Neuronal stem cell (in vitro differentiated cells): ENCODE measurements around the gene ARFRP1.
A peak's percentile ranks its signal among the peaks of the same experiment; 100 is the strongest.

Experiments used
- DNase-seq: peaks from one replicate; pipeline ENCODE4 v3.0.0-alpha.2; 2013; ENCODE audit warnings: low spot score
- H2AFZ ChIP-seq: one replicate; pipeline ENCODE4 v1.6.1; 2013; ENCODE audit warnings: mild to moderate bottlenecking, low read length, inconsistent platforms
- H2AK5ac ChIP-seq: 2 replicates; pipeline ENCODE4 v1.6.1; 2013; ENCODE audit warnings: low read depth, mild to moderate bottlenecking, inconsistent platforms, low read length, moderate library complexity, mixed read lengths
- H2BK120ac ChIP-seq: 2 replicates; pipeline ENCODE4 v1.6.1; 2013; ENCODE audit warnings: low read depth, mild to moderate bottlenecking, inconsistent platforms, low read length, moderate library complexity, mixed read lengths
- H2BK12ac ChIP-seq: one replicate; pipeline ENCODE4 v1.6.1; 2013; ENCODE audit warnings: low read length, inconsistent platforms
- H2BK15ac ChIP-seq: 2 replicates; pipeline ENCODE4 v1.6.1; 2013; ENCODE audit warnings: mild to moderate bottlenecking, low read length, inconsistent platforms, mixed read lengths
- H2BK5ac ChIP-seq: one replicate; pipeline ENCODE4 v1.6.1; 2013; ENCODE audit warnings: inconsistent platforms, mild to moderate bottlenecking, low read length, moderate library complexity
- H3K14ac ChIP-seq: one replicate; pipeline ENCODE4 v1.6.1; 2013; ENCODE audit warnings: low read length, inconsistent platforms
- H3K18ac ChIP-seq: 2 replicates; pipeline ENCODE4 v1.6.1; 2013; ENCODE audit warnings: low read length, inconsistent platforms
- H3K23ac ChIP-seq: 2 replicates; pipeline ENCODE4 v1.6.1; 2013; ENCODE audit warnings: low read depth, mild to moderate bottlenecking, mixed read lengths, low read length, inconsistent platforms; ENCODE audit not compliant: poor library complexity
- H3K27ac ChIP-seq: replicated peaks from 3 replicates; pipeline ENCODE4 v1.5.1; 2013; ENCODE audit warnings: low read length, inconsistent platforms
- H3K27me3 ChIP-seq, 3 experiments: 2 replicates each; pipeline ENCODE4 v1.6.1; 2013; ENCODE audit warnings: low read length in 3 of 3, mild to moderate bottlenecking in 2 of 3, inconsistent platforms in 1 of 3, low read depth in 1 of 3, mixed read lengths in 1 of 3, moderate library complexity in 1 of 3; ENCODE audit not compliant: control insufficient read depth in 3 of 3, insufficient read depth in 3 of 3
- H3K36me3 ChIP-seq, 2 donors: replicated peaks in 1 of 2; 2 replicates each; pipeline ENCODE4 v1.6.1; 2013; ENCODE audit warnings: low read length in 2 of 2; ENCODE audit not compliant: control insufficient read depth in 2 of 2, insufficient read depth in 2 of 2
- H3K4ac ChIP-seq: 2 replicates; pipeline ENCODE4 v1.6.1; 2013; ENCODE audit warnings: inconsistent platforms, mild to moderate bottlenecking, low read length, moderate library complexity
- H3K4me1 ChIP-seq, 2 donors: 1 replicate in 1 of 2; 2 replicates in 1 of 2; pipeline ENCODE4 v1.6.1; 2013; ENCODE audit warnings: low read length in 2 of 2, low read depth in 1 of 2; ENCODE audit not compliant: control insufficient read depth in 2 of 2, insufficient read depth in 1 of 2
- H3K4me2 ChIP-seq: one replicate; pipeline ENCODE4 v1.6.1; 2013; ENCODE audit warnings: mild to moderate bottlenecking, low read length, inconsistent platforms; ENCODE audit not compliant: insufficient read depth, poor library complexity, severe bottlenecking
- H3K4me3 ChIP-seq, 2 donors: 2 replicates each; pipeline ENCODE4 v1.5.1; 2013; ENCODE audit warnings: low read length in 2 of 2, mild to moderate bottlenecking in 2 of 2, inconsistent platforms in 1 of 2, moderate library complexity in 1 of 2
- H3K79me1 ChIP-seq: one replicate; pipeline ENCODE4 v1.6.1; 2013; ENCODE audit warnings: low read depth, mild to moderate bottlenecking, inconsistent platforms, low read length, moderate library complexity
- H3K9ac ChIP-seq: one replicate; pipeline ENCODE4 v1.6.1; 2013; ENCODE audit warnings: mild to moderate bottlenecking, low read depth, low read length, inconsistent platforms; ENCODE audit not compliant: poor library complexity
- H3K9me3 ChIP-seq, 2 donors: replicated peaks in 1 of 2; 2 replicates each; pipeline versions ENCODE3 to v1.6.1; 2013; ENCODE audit warnings: low read length in 2 of 2, mild to moderate bottlenecking in 2 of 2, inconsistent platforms in 1 of 2, low read depth in 1 of 2, mixed read lengths in 1 of 2, moderate library complexity in 1 of 2; ENCODE audit not compliant: control insufficient read depth in 2 of 2, insufficient read depth in 1 of 2
- H4K8ac ChIP-seq: one replicate; pipeline ENCODE4 v1.6.1; 2013; ENCODE audit warnings: low read depth, mild to moderate bottlenecking, inconsistent platforms, low read length, moderate library complexity
- H4K91ac ChIP-seq: one replicate; pipeline ENCODE4 v1.6.1; 2013; ENCODE audit warnings: low read length, low read depth, mild to moderate bottlenecking, inconsistent platforms; ENCODE audit not compliant: poor library complexity
- WGBS, 2 donors: extraction: QIAGEN DNeasy Blood & Tissue Kit; methylation state at CpG; one replicate each; pipeline ENCODE4 v1.1.7; 2013; ENCODE audit warnings: missing lambda C conversion rate in 2 of 2, mixed read lengths in 1 of 2; ENCODE audit not compliant: insufficient read length in 2 of 2, insufficient replicate concordance in 1 of 2; ENCODE audit errors: extremely low coverage in 2 of 2; 5-methylcytosine and 5-hydroxymethylcytosine counted together

ARFRP1 gene

GRCh38 chr20:63743210-63743970 is 35.6 kb upstream of the ARFRP1 start:
- Histone ChIP-seq H3K4me3 (no peak overlapping the region), H3K79me1 (peaks cover 17% of the 10 kb centered on the region), H3K27me3 (no peaks in the 10 kb centered on the region), H3K9ac (no peak overlapping the region), H3K9me3 (no peaks in the 10 kb centered on the region), H3K23ac (no peak overlapping the region), H2BK12ac (no peak overlapping the region), H3K36me3 (peaks cover 10 to 57% of the 10 kb centered on the region in 2 donors), H2BK120ac (no peak overlapping the region), H4K91ac (no peak overlapping the region), H3K4me1 (peaks cover 8 to 10% of the 10 kb centered on the region in 2 donors), H3K4ac (no peak overlapping the region), H3K4me2 (no peak overlapping the region), H3K27ac (no peak overlapping the region), H2AK5ac (no peak overlapping the region), H4K8ac (no peak overlapping the region), H3K18ac (no peak overlapping the region), H2BK15ac (no peak overlapping the region), H3K14ac (no peak overlapping the region), H2BK5ac (no peak overlapping the region), H2AFZ (no peak overlapping the region)
- no peak for DNase-seq
- WGBS, 2 donors = no CpG with 5 or more reads among the region's 31 CpGs

DNA sequence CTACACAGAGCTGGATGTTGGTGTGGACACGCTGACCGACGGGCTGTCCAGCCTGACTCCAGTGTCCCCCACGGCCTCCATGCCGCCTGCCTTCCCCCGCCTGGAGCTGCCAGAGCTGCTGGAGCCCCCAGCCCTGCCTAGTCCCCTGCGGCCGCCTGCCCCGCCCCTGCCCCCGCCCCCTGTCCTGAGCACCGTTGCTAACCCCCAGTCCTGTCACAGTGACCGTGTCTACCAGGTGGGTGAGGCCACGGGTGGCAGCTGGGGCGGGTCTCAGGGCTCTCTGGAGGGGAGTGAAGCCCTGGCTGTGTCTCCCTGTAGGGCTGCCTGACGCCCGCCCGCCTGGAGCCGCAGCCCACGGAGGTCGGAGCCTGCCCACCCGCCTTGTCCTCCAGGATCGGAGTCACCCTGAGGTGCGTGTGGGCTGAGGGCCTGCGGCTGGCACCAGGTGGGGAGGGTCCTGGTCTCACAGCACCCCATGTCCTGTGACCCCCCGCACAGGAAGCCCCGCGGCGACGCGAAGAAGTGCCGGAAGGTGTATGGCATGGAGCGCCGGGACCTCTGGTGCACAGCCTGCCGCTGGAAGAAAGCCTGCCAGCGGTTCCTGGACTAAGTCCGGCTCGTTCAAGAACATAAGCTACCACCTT is 34.7 kb upstream of the ARFRP1 start:
- no peak for DNase-seq
- H3K27me3 ChIP-seq = no peaks in the 10 kb centered on the region

GRCh38 chr20:63741676-63742380 is 34.1 kb upstream of the ARFRP1 start:
- peak overlapping the region; percentile 21 for H3K9ac ChIP-seq
- H3K4me2 ChIP-seq = peak overlapping the region; percentile 89
- peaks cover 10 to 20% of the 10 kb centered on the region in 2 donors for H3K4me1 ChIP-seq
- H2BK5ac ChIP-seq = peak overlapping the region; percentile 98
- peaks cover 10 to 57% of the 10 kb centered on the region in 2 donors for H3K36me3 ChIP-seq
- H3K79me1 ChIP-seq = peaks cover 21% of the 10 kb centered on the region
- H3K27ac ChIP-seq = no peak overlapping the region
- no peak overlapping the region for H4K8ac ChIP-seq
- H2AFZ ChIP-seq = no peak overlapping the region
- H3K9me3 ChIP-seq = no peaks in the 10 kb centered on the region
- peak overlapping the region; percentile 97 for H3K18ac ChIP-seq
- peak overlapping the region; percentile 96 for H3K23ac ChIP-seq
- no peak overlapping the region for H3K14ac ChIP-seq
- no peak for DNase-seq
- peak overlapping the region; percentile 100 for H2AK5ac ChIP-seq
- peak overlapping the region in 1 of 2 donors; percentile 69 for H3K4me3 ChIP-seq
- no CpG with 5 or more reads among the region's 30 CpGs for WGBS, 2 donors
- peak overlapping the region; percentile 6 for H2BK15ac ChIP-seq
- H3K4ac ChIP-seq = no peak overlapping the region
- no peak overlapping the region for H4K91ac ChIP-seq
- H2BK120ac ChIP-seq = no peak overlapping the region
- no peak overlapping the region for H2BK12ac ChIP-seq
- no peaks in the 10 kb centered on the region for H3K27me3 ChIP-seq

More for the DNA sequence above, 34.7 kb upstream of the ARFRP1 start:
- Histone ChIP-seq H2BK15ac (no peak overlapping the region), H2BK12ac (peak overlapping the region; percentile 10), H2AFZ (no peak overlapping the region), H3K18ac (no peak overlapping the region), H4K8ac (no peak overlapping the region), H2BK5ac (no peak overlapping the region), H3K4ac (no peak overlapping the region), H4K91ac (no peak overlapping the region), H3K4me3 (peak overlapping the region in 1 of 2 donors; percentile 6), H3K14ac (peak overlapping the region; percentile 21), H3K9ac (no peak overlapping the region), H3K4me1 (peaks cover 10 to 16% of the 10 kb centered on the region in 2 donors), H3K79me1 (peaks cover 19% of the 10 kb centered on the region), H3K4me2 (no peak overlapping the region), H3K23ac (peak overlapping the region; percentile 96), H2AK5ac (peak overlapping the region; percentile 90), H3K36me3 (peaks cover 10 to 57% of the 10 kb centered on the region in 2 donors), H3K27ac (peak overlapping the region; percentile 22), H3K9me3 (no peaks in the 10 kb centered on the region), H2BK120ac (no peak overlapping the region)
- no CpG with 5 or more reads among the region's 37 CpGs for WGBS, 2 donors

DNA sequence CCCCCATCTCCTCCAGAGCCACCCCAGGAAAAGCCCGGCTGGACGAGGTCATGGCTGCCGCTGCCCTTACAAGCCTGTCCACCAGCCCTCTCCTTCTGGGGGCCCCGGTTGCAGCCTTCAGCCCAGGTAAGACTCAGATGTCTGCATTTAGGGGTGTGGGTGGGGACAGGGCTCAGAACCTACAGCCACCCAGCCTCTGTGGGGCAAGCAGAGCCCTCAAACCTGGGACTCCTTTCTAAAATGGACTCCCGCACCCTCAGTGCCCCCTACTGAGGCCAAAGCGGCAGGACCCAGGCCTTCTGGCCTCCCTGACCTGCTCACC is 33.5 kb upstream of the ARFRP1 start:
- Histone ChIP-seq H2AK5ac (peak overlapping the region; percentile 100), H3K4ac (no peak overlapping the region), H3K9me3 (no peaks in the 10 kb centered on the region), H3K4me1 (peaks cover 10 to 20% of the 10 kb centered on the region in 2 donors), H3K23ac (peak overlapping the region; percentile 85), H3K36me3 (peaks cover 10 to 57% of the 10 kb centered on the region in 2 donors), H3K27me3 (no peaks in the 10 kb centered on the region), H2BK15ac (peak overlapping the region; percentile 67), H2BK5ac (peak overlapping the region; percentile 98), H2AFZ (no peak overlapping the region), H3K4me2 (peak overlapping the region; percentile 89), H4K8ac (no peak overlapping the region), H3K14ac (no peak overlapping the region), H4K91ac (no peak overlapping the region), H3K4me3 (peak overlapping the region in 1 of 2 donors; percentile 69), H2BK120ac (no peak overlapping the region), H3K27ac (peak overlapping the region; percentile 94), H3K18ac (peak overlapping the region; percentile 97), H3K9ac (peak overlapping the region; percentile 97), H3K79me1 (peaks cover 18% of the 10 kb centered on the region), H2BK12ac (no peak overlapping the region)
- DNase-seq = no peak
- no CpG with 5 or more reads among the region's 6 CpGs for WGBS, 2 donors
